Ascending aorta (tissue), 2 donors: Measurements from ENCODE around the gene MIX23. TPM values are rescaled to one million over a fixed set of nuclear protein-coding genes. Genes with fewer than 3 reads are reported as not detected.

ENCODE experiments used
- DNase-seq, 2 donors: peaks; one replicate each; pipeline ENCODE4 v3.0.0-alpha.2; 2019; ENCODE audit warnings: low spot score in 2 of 2
- H3K27ac ChIP-seq, 2 donors: fragments of 200-600 bp; sonication (generic); one replicate each; pipeline ENCODE4 v1.5.1; 2016 to 2017; ENCODE audit warnings: mild to moderate bottlenecking in 1 of 2
- H3K27me3 ChIP-seq: fragments of 200-600 bp; sonication (generic); one replicate; pipeline ENCODE4 v1.5.1; 2017
- H3K36me3 ChIP-seq, 2 donors: fragments of 200-600 bp; sonication (generic); one replicate each; pipeline ENCODE4 v1.5.1; 2016
- H3K4me1 ChIP-seq, 2 donors: fragments of 200-600 bp; sonication (generic); one replicate each; pipeline ENCODE4 v1.5.1; 2016 to 2017; ENCODE audit warnings: mild to moderate bottlenecking in 1 of 2
- H3K4me3 ChIP-seq, 2 donors: fragments of 200-600 bp; sonication (generic); one replicate each; pipeline ENCODE4 v1.5.1; 2016 to 2017; ENCODE audit warnings: mild to moderate bottlenecking in 1 of 2
- H3K9me3 ChIP-seq, 2 donors: fragments of 200-600 bp; sonication (generic); one replicate each; pipeline ENCODE4 v1.5.1; 2016
- CTCF ChIP-seq, 3 experiments: fragments of 200-600 bp in 2 of 3; fragments of 450-650 bp in 1 of 3; sonication (generic) in 2 of 3; IDR thresholded peaks; one replicate each; pipeline ENCODE4 v1.5.1; 2016 to 2019; ENCODE audit warnings: antibody characterized with exemption in 3 of 3, mild to moderate bottlenecking in 1 of 3, moderate library complexity in 1 of 3
- intact Hi-C: fragments of 100-400 bp; cut with DNase I; formaldehyde crosslinking; loops from one replicate; pipeline ENCODE4 v1.15.1; 2023
- total RNA-seq: library from RNA; depleted of rRNA; stranded (reverse); fragments of >200 nt; gene quantifications from one replicate; pipeline ENCODE4 v1.1.0, GENCODE V29; 2016

MIX23 gene
- total RNA-seq, 1 donor from 2014 or later = not detected

- Histone ChIP-seq H3K27me3 (no peaks in the 10 kb centered on the region), H3K4me3 (no peak overlapping the region), H3K27ac (no peak overlapping the region), H3K4me1 (no peaks in the 10 kb centered on the region), H3K36me3 (peaks cover 42 to 46% of the 10 kb centered on the region in 2 donors), H3K9me3 (no peaks in the 10 kb centered on the region)
- TF ChIP-seq CTCF (IDR thresholded peaks at IDR 0.05) = no peak
- no peak for DNase-seq
- intact Hi-C loops = no loop called here
These were observed 18.0 kb downstream of the MIX23 start for GRCh38 chr3:122365073-122365472.

- H3K9me3 ChIP-seq = no peaks in the 10 kb centered on the region
- H3K4me3 ChIP-seq = no peak overlapping the region
- H3K27me3 ChIP-seq = no peaks in the 10 kb centered on the region
- no peak for DNase-seq
- no peak overlapping the region for H3K27ac ChIP-seq
- intact Hi-C loops = no loop called here
- no peaks in the 10 kb centered on the region for H3K4me1 ChIP-seq
- TF ChIP-seq CTCF (IDR thresholded peaks at IDR 0.05) = no peak
- H3K36me3 ChIP-seq = peaks cover 42% of the 10 kb centered on the region in 2 donors
These were observed 18.5 kb downstream of the MIX23 start for GRCh38 chr3:122364490-122364889.

GRCh38 chr3:122362026-122362425, 21.0 kb downstream of the MIX23 start:
- H3K9me3 ChIP-seq = no peaks in the 10 kb centered on the region
- peaks cover 34 to 40% of the 10 kb centered on the region in 2 donors for H3K36me3 ChIP-seq
- no peak overlapping the region for H3K27ac ChIP-seq
- DNase-seq = no peak
- TF ChIP-seq CTCF (IDR thresholded peaks at IDR 0.05) = no peak
- H3K4me1 ChIP-seq = no peaks in the 10 kb centered on the region
- no peaks in the 10 kb centered on the region for H3K27me3 ChIP-seq
- H3K4me3 ChIP-seq = no peak overlapping the region
- intact Hi-C loops = no loop called here

- no peak for TF ChIP-seq CTCF (IDR thresholded peaks at IDR 0.05)
- DNase-seq = no peak
- Histone ChIP-seq H3K4me3 (no peak overlapping the region), H3K4me1 (no peaks in the 10 kb centered on the region), H3K36me3 (peaks cover 14 to 21% of the 10 kb centered on the region in 2 donors), H3K9me3 (no peaks in the 10 kb centered on the region), H3K27ac (no peak overlapping the region), H3K27me3 (no peaks in the 10 kb centered on the region)
- intact Hi-C loops = no loop called here
These were observed 24.4 kb downstream of the MIX23 start for GRCh38 chr3:122358703-122359032.

GRCh38 chr3:122357828-122358702, 25.0 kb downstream of the MIX23 start:
- TF ChIP-seq CTCF (IDR thresholded peaks at IDR 0.05) = no peak
- intact Hi-C loops = no loop called here
- Histone ChIP-seq H3K27me3 (no peaks in the 10 kb centered on the region), H3K4me3 (no peak overlapping the region), H3K36me3 (peaks cover 9 to 20% of the 10 kb centered on the region in 2 donors), H3K27ac (no peak overlapping the region), H3K9me3 (no peaks in the 10 kb centered on the region), H3K4me1 (no peaks in the 10 kb centered on the region)
- DNase-seq = no peak
